Fibroblast of peridontal ligament (primary cell): ENCODE measurements around the gene SPOCK1.
"Not testable (repeated sequence)": the region's sequence is repeated elsewhere in the genome, so short reads cannot be mapped to it uniquely, and the experiment has no call there.

Experiments used
- DNase-seq: peaks from one replicate; pipeline ENCODE4 v3.0.0-alpha.2; 2010; ENCODE audit errors: extremely low read depth

Gene SPOCK1

DNA sequence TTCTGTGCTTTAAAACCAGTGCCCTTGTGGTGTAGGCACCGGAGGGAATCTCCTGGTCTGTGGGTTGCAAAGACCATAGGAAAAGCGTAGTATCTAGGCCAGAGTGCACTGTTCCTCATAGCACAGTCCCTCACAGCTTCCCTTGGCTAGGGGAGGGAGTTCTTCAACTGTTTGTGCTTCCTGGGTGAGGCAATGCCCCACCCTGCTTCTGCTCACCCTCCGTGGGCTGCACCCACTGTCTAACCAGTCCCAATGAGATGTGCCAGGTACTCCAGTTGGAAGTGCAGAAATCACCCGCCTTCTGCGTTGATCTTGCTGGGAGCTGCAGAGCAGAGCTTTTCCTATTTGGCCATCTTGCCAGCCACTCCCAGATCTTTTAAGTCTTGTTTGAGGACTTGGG lies 545.0 kb downstream of the SPOCK1 start:
- DNase-seq: not testable (repeated sequence)

DNA sequence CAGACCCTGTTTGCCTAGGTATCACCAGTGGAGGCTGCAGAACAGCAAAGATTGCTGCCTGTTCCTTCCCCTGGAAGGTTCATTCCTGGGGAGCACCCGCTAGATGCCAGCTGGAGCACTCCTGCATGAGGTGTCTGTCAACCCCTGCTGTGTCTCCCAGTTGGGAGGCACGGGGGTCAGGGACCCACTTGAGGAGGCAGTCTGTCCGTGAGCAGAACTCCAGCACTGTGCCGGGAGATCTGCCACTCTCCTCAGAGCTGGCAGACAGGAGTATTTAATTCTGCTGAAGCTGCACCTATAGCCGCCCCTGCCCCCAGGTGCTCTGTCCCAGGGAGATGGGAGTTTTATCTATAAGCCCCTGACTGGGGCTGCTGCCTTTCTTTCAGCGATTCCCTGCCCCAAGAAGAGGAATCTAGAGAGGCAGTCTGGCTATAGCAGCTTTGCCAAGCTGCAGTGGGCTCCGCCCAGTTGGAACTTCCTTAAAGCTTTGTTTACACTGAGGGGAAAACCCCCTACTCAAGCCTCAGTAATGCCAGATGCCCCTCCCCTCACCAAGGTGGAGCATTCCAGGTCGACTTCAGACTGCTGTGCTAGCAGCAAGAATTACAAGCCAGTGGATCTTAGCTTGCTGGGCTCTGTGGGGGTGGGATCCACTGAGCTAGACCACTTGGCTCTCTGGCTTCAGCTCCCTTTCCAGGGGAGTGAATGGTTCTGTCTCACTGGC lies 545.6 kb downstream of the SPOCK1 start:
- DNase-seq: not testable (repeated sequence)

DNA sequence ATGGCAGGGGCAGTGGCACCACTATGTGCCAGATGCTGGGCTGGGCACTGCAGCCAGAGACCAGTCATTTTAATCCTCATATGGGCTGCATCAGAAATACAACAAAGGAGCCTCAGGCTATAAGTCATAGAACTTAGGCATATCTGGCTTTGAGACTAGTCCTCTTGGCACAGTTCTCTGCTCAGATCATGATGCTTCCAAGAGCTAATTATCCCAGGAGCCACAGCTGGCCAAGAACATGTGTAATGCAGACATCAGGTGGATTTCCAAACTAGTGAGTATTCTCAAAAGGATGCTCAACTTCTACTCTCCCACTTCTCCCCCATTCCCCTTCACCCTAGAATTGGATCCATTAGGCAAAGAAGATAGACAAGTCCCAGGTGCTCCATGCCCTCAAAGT lies 571.6 kb downstream of the SPOCK1 start:
- no peak for DNase-seq

DNA sequence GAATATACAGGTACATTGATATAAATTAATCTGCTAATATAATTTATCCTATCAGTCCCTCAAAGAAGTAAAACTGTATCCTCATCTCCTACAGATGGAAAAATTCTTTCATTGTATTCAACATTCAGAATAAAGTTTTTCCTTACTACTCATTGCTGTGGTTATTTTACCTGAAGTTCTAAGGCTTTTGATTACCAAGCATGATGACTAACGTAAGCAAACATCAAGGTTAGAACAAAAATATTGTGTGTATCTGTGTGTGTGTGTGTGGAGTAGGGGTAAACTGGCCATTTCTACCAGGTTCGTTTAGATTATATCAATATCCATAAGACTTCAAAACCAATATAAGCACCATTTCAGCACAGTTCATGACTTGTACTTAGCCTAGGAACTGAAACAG lies 573.1 kb downstream of the SPOCK1 start:
- DNase-seq: no peak
